Measurements from ENCODE around the gene GPBP1.

Gene GPBP1

DNA sequence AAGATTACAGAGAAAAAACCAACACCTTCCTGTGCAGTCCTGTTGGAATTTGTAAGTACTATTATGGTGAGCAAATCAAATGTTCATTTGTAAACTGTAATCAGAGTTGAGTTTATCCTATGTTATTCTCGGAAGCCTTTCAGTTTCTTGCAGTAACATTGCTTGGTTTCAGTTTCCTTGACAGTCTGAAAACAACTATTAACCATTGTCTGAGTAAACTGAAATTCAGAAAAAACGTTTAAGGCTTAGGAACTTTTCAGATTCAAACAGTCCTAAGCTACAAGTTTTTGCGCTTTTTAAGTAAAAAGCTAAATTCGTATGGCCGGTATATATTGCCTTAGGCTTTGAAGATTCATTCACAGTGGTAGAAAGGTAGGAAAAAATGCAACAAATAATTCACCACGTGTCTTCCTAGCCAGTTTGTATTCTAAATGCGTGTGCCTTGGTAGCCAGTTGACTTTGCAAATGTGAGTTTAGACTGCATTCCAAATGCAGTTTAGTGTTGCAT is 2.5 kb downstream of the GPBP1 start:
- TF ChIP-seq EP300 (IDR thresholded peaks at IDR 0.05; ENCODE audit: borderline replicate concordance) (no peak), YY1 (IDR thresholded peaks at IDR 0.05; ENCODE audit: low read depth) (no peak), CREB1 (IDR thresholded peaks at IDR 0.05; ENCODE audit: low read depth) (no peak), ZBTB7A (IDR thresholded peaks at IDR 0.05; ENCODE audit: low read depth) (no peak), TAF1 (IDR thresholded peaks at IDR 0.05; ENCODE audit: low read depth) (no peak), CEBPB (IDR thresholded peaks at IDR 0.05) (no peak), EGR1 (IDR thresholded peaks at IDR 0.05) (no peak)

- TF ChIP-seq REST (IDR thresholded peaks at IDR 0.05; ENCODE audit: low read depth) = no peak
- TF ChIP-seq CEBPB (IDR thresholded peaks at IDR 0.05) = no peak
- TF ChIP-seq MAX (IDR thresholded peaks at IDR 0.05) = no peak
- no peak for TF ChIP-seq CREB1 (IDR thresholded peaks at IDR 0.05; ENCODE audit: low read depth)
- no peak for TF ChIP-seq EGR1 (IDR thresholded peaks at IDR 0.05)
- no peak for TF ChIP-seq FOXM1 (IDR thresholded peaks at IDR 0.05; ENCODE audit: borderline replicate concordance, low read depth)
- TF ChIP-seq RAD21 (IDR thresholded peaks at IDR 0.05; ENCODE audit: low read depth) = no peak
These were observed 3.8 kb downstream of the GPBP1 start for GRCh38 chr5:57177479-57178156.

DNA sequence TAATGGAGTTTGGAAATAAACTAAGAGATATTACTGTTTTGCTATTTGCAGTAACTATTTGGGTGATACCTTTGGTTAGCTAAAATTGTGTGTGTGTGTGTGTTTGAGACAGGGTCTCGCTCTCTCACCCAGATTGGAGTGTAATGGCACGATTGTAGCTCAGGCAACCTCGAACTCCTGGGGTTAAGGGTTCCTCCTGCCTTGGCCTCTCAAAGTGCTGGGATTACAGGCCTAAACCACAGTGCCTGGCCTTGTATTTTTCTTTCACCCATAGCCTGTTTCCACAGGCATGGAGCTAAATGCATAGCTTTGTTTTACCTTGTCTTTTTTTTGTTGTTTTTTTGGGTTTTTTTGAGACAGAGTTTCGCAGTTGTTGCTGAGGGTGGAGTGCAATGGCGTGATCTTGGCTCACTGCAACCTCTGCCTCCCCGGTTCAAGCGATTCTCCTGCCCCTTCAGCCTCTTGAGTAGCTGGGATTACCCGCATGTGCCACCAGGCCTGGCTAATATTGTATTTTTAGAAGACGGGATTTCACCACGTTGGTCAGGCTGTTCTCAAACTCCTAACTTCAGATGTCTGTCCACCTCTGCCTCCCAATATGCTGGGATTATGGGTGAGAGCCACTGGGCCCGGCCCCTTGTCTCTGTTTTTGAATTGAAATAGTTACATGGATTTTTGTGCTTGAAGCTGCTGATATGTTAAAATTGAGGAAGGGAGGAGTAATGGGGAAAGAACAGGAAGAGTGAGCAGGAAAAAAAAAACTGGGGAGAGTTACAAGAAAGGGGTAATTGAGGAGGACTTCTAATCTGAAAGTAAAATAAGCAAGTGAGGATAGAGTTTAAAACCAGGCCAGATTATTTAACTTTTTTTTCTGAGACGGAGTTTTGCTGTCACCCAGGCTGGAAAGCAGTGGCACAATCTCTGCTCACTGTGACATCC is 5.7 kb downstream of the GPBP1 start:
- TF ChIP-seq NFIC (IDR thresholded peaks at IDR 0.05) = no peak
- TF ChIP-seq CREB1 (IDR thresholded peaks at IDR 0.05; ENCODE audit: low read depth) = no peak
- no peak for TF ChIP-seq EGR1 (IDR thresholded peaks at IDR 0.05)
- no peak for TF ChIP-seq REST (IDR thresholded peaks at IDR 0.05; ENCODE audit: low read depth)
- no peak for TF ChIP-seq ZBTB7A (IDR thresholded peaks at IDR 0.05; ENCODE audit: low read depth)
- TF ChIP-seq FOXM1 (IDR thresholded peaks at IDR 0.05; ENCODE audit: borderline replicate concordance, low read depth) = no peak
- no peak for TF ChIP-seq TCF12 (IDR thresholded peaks at IDR 0.05; ENCODE audit: low read depth)
- no peak for TF ChIP-seq MAX (IDR thresholded peaks at IDR 0.05)
- no peak for TF ChIP-seq USF1 (IDR thresholded peaks at IDR 0.05)
- no peak for TF ChIP-seq EP300 (IDR thresholded peaks at IDR 0.05; ENCODE audit: borderline replicate concordance)
- no peak for TF ChIP-seq TAF1 (IDR thresholded peaks at IDR 0.05; ENCODE audit: low read depth)
- TF ChIP-seq RAD21 (IDR thresholded peaks at IDR 0.05; ENCODE audit: low read depth) = no peak
- TF ChIP-seq YY1 (IDR thresholded peaks at IDR 0.05; ENCODE audit: low read depth) = no peak
- no peak for TF ChIP-seq CEBPB (IDR thresholded peaks at IDR 0.05)
- TF ChIP-seq TEAD4 (IDR thresholded peaks at IDR 0.05) = no peak

DNA sequence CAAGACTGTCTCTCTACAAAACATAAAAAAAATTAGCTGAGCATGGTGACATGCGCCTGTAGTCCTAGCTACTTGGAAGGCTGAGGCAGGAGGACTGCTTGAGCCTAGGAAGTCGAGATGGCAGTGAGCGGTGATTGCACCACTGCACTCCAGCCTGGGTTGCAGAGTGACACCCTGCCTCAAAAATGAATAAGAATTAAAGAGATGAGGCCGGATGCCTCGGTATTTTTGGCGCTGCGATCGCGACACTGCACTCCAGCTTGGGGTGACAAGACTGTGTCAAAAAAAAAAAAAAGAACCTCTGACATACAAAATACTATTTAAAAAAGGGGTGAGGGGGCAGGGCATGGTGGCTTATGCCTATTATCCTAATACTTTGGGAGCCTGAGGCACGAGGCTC is 7.3 kb downstream of the GPBP1 start:
- no peak for TF ChIP-seq FOXM1 (IDR thresholded peaks at IDR 0.05; ENCODE audit: borderline replicate concordance, low read depth)
- TF ChIP-seq TCF12 (IDR thresholded peaks at IDR 0.05; ENCODE audit: low read depth) = no peak
- no peak for TF ChIP-seq EGR1 (IDR thresholded peaks at IDR 0.05)
- no peak for TF ChIP-seq REST (IDR thresholded peaks at IDR 0.05; ENCODE audit: low read depth)
- TF ChIP-seq YY1 (IDR thresholded peaks at IDR 0.05; ENCODE audit: low read depth) = no peak
- no peak for TF ChIP-seq ZBTB7A (IDR thresholded peaks at IDR 0.05; ENCODE audit: low read depth)
- TF ChIP-seq CREB1 (IDR thresholded peaks at IDR 0.05; ENCODE audit: low read depth) = no peak
- TF ChIP-seq TEAD4 (IDR thresholded peaks at IDR 0.05) = no peak
- TF ChIP-seq USF1 (IDR thresholded peaks at IDR 0.05) = no peak
- no peak for TF ChIP-seq TAF1 (IDR thresholded peaks at IDR 0.05; ENCODE audit: low read depth)
- no peak for TF ChIP-seq EP300 (IDR thresholded peaks at IDR 0.05; ENCODE audit: borderline replicate concordance)
- no peak for TF ChIP-seq RAD21 (IDR thresholded peaks at IDR 0.05; ENCODE audit: low read depth)
- no peak for TF ChIP-seq CEBPB (IDR thresholded peaks at IDR 0.05)
- no peak for TF ChIP-seq MAX (IDR thresholded peaks at IDR 0.05)

Measured in Ishikawa (cell line).